ENCODE measurements around the gene CRACR2A. TPM values are rescaled to one million over a fixed set of nuclear protein-coding genes. Genes with fewer than 3 reads are reported as not detected.

CRACR2A gene
- total and polyA plus RNA-seq, 4 donors = 1.2 to 2.1 (median 1.8) TPM

GRCh38 chr12:3713947-3714346 lies 39.0 kb downstream of the CRACR2A start:
- no peaks in the 10 kb centered on the region for H3K36me3 ChIP-seq (ENCODE audit: control insufficient read depth, insufficient read depth, low read length)
- H3K9me3 ChIP-seq (ENCODE audit: control insufficient read depth, insufficient read depth, low read length) = no peaks in the 10 kb centered on the region
- H3K27ac ChIP-seq (ENCODE audit: low read depth, low read length) = no peak overlapping the region
- no peak for DNase-seq (ENCODE audit: low read depth in 4 of 6, low spot score in 6 of 6)
- WGBS (ENCODE audit: insufficient coverage) = 100% methylated on average over 1 of the region's 2 CpGs
- H3K4me1 ChIP-seq (ENCODE audit: control insufficient read depth, insufficient read depth, low read length) = no peaks in the 10 kb centered on the region
- no peak overlapping the region for H3K4me3 ChIP-seq (ENCODE audit: low read depth, low read length)
- H3K27me3 ChIP-seq (ENCODE audit: control insufficient read depth, insufficient read depth, low read length) = no peaks in the 10 kb centered on the region

- no peak for DNase-seq (ENCODE audit: low read depth in 4 of 6, low spot score in 6 of 6)
- no peak overlapping the region for H3K4me3 ChIP-seq (ENCODE audit: low read depth, low read length)
- 60% methylated on average over 3 of the region's 4 CpGs for WGBS (ENCODE audit: insufficient coverage)
- H3K27ac ChIP-seq (ENCODE audit: low read depth, low read length) = no peak overlapping the region
- no peaks in the 10 kb centered on the region for H3K27me3 ChIP-seq (ENCODE audit: control insufficient read depth, insufficient read depth, low read length)
- H3K9me3 ChIP-seq (ENCODE audit: control insufficient read depth, insufficient read depth, low read length) = no peaks in the 10 kb centered on the region
- no peaks in the 10 kb centered on the region for H3K36me3 ChIP-seq (ENCODE audit: control insufficient read depth, insufficient read depth, low read length)
- H3K4me1 ChIP-seq (ENCODE audit: control insufficient read depth, insufficient read depth, low read length) = no peaks in the 10 kb centered on the region
These were observed 39.4 kb downstream of the CRACR2A start for GRCh38 chr12:3713483-3713882.

GRCh38 chr12:3712209-3712992 lies 40.5 kb downstream of the CRACR2A start:
- Histone ChIP-seq H3K27ac (ENCODE audit: low read depth, low read length) (no peak overlapping the region), H3K4me3 (ENCODE audit: low read depth, low read length) (no peak overlapping the region), H3K4me1 (ENCODE audit: control insufficient read depth, insufficient read depth, low read length) (no peaks in the 10 kb centered on the region), H3K27me3 (ENCODE audit: control insufficient read depth, insufficient read depth, low read length) (no peaks in the 10 kb centered on the region), H3K36me3 (ENCODE audit: control insufficient read depth, insufficient read depth, low read length) (no peaks in the 10 kb centered on the region), H3K9me3 (ENCODE audit: control insufficient read depth, insufficient read depth, low read length) (no peaks in the 10 kb centered on the region)
- WGBS (ENCODE audit: insufficient coverage) = 43% methylated on average over 1 of the region's 3 CpGs
- DNase-seq (ENCODE audit: low read depth in 4 of 6, low spot score in 6 of 6) = no peak

GRCh38 chr12:3705354-3705675 lies 47.6 kb downstream of the CRACR2A start:
- Histone ChIP-seq H3K4me3 (ENCODE audit: low read depth, low read length) (no peak overlapping the region), H3K9me3 (ENCODE audit: control insufficient read depth, insufficient read depth, low read length) (peaks cover 2% of the 10 kb centered on the region), H3K27ac (ENCODE audit: low read depth, low read length) (no peak overlapping the region), H3K27me3 (ENCODE audit: control insufficient read depth, insufficient read depth, low read length) (no peaks in the 10 kb centered on the region), H3K4me1 (ENCODE audit: control insufficient read depth, insufficient read depth, low read length) (no peaks in the 10 kb centered on the region), H3K36me3 (ENCODE audit: control insufficient read depth, insufficient read depth, low read length) (no peaks in the 10 kb centered on the region)
- DNase-seq (ENCODE audit: low read depth in 4 of 6, low spot score in 6 of 6) = no peak
- WGBS (ENCODE audit: insufficient coverage) = 94% methylated on average over 4 of the region's 4 CpGs

- Histone ChIP-seq H3K27ac (ENCODE audit: low read depth, low read length) (peak overlapping the region; percentile 40), H3K4me3 (ENCODE audit: low read depth, low read length) (no peak overlapping the region), H3K36me3 (ENCODE audit: control insufficient read depth, insufficient read depth, low read length) (no peaks in the 10 kb centered on the region), H3K27me3 (ENCODE audit: control insufficient read depth, insufficient read depth, low read length) (no peaks in the 10 kb centered on the region), H3K9me3 (ENCODE audit: control insufficient read depth, insufficient read depth, low read length) (peaks cover 2% of the 10 kb centered on the region), H3K4me1 (ENCODE audit: control insufficient read depth, insufficient read depth, low read length) (no peaks in the 10 kb centered on the region)
- 50% methylated on average over 3 of the region's 4 CpGs for WGBS (ENCODE audit: insufficient coverage)
- DNase-seq (ENCODE audit: low read depth in 4 of 6, low spot score in 6 of 6) = peak in 1 of 6 donors; percentile 40
These were observed 48.2 kb downstream of the CRACR2A start for GRCh38 chr12:3704512-3705353.

GRCh38 chr12:3700861-3701260 lies 52.0 kb downstream of the CRACR2A start:
- H3K4me3 ChIP-seq (ENCODE audit: low read depth, low read length) = no peak overlapping the region
- no CpG with 5 or more reads among the region's 1 CpG for WGBS (ENCODE audit: insufficient coverage)
- H3K27ac ChIP-seq (ENCODE audit: low read depth, low read length) = no peak overlapping the region
- peaks cover 2% of the 10 kb centered on the region for H3K9me3 ChIP-seq (ENCODE audit: control insufficient read depth, insufficient read depth, low read length)
- no peak for DNase-seq (ENCODE audit: low read depth in 4 of 6, low spot score in 6 of 6)
- H3K36me3 ChIP-seq (ENCODE audit: control insufficient read depth, insufficient read depth, low read length) = no peaks in the 10 kb centered on the region
- peaks cover 5% of the 10 kb centered on the region for H3K4me1 ChIP-seq (ENCODE audit: control insufficient read depth, insufficient read depth, low read length)
- H3K27me3 ChIP-seq (ENCODE audit: control insufficient read depth, insufficient read depth, low read length) = no peaks in the 10 kb centered on the region

GRCh38 chr12:3698218-3698974 lies 54.5 kb downstream of the CRACR2A start:
- Histone ChIP-seq H3K27me3 (ENCODE audit: control insufficient read depth, insufficient read depth, low read length) (no peaks in the 10 kb centered on the region), H3K36me3 (ENCODE audit: control insufficient read depth, insufficient read depth, low read length) (no peaks in the 10 kb centered on the region), H3K4me1 (ENCODE audit: control insufficient read depth, insufficient read depth, low read length) (peaks cover 5% of the 10 kb centered on the region), H3K4me3 (ENCODE audit: low read depth, low read length) (no peak overlapping the region), H3K27ac (ENCODE audit: low read depth, low read length) (peak overlapping the region; percentile 64), H3K9me3 (ENCODE audit: control insufficient read depth, insufficient read depth, low read length) (peaks cover 1% of the 10 kb centered on the region)
- peak in 1 of 6 donors; percentile 59 for DNase-seq (ENCODE audit: low read depth in 4 of 6, low spot score in 6 of 6)
- 42% methylated on average over 6 of the region's 7 CpGs for WGBS (ENCODE audit: insufficient coverage)

- DNase-seq (ENCODE audit: low read depth in 4 of 6, low spot score in 6 of 6) = no peak
- Histone ChIP-seq H3K4me1 (ENCODE audit: control insufficient read depth, insufficient read depth, low read length) (peaks cover 5% of the 10 kb centered on the region), H3K36me3 (ENCODE audit: control insufficient read depth, insufficient read depth, low read length) (no peaks in the 10 kb centered on the region), H3K9me3 (ENCODE audit: control insufficient read depth, insufficient read depth, low read length) (no peaks in the 10 kb centered on the region), H3K4me3 (ENCODE audit: low read depth, low read length) (no peak overlapping the region), H3K27ac (ENCODE audit: low read depth, low read length) (no peak overlapping the region), H3K27me3 (ENCODE audit: control insufficient read depth, insufficient read depth, low read length) (no peaks in the 10 kb centered on the region)
- 93% methylated on average over 4 of the region's 5 CpGs for WGBS (ENCODE audit: insufficient coverage)
These were observed 55.5 kb downstream of the CRACR2A start for GRCh38 chr12:3697311-3697870.

- H3K4me1 ChIP-seq (ENCODE audit: control insufficient read depth, insufficient read depth, low read length) = peaks cover 5% of the 10 kb centered on the region
- H3K36me3 ChIP-seq (ENCODE audit: control insufficient read depth, insufficient read depth, low read length) = no peaks in the 10 kb centered on the region
- no peak overlapping the region for H3K27ac ChIP-seq (ENCODE audit: low read depth, low read length)
- WGBS (ENCODE audit: insufficient coverage) = 100% methylated on average over 2 of the region's 4 CpGs
- H3K27me3 ChIP-seq (ENCODE audit: control insufficient read depth, insufficient read depth, low read length) = no peaks in the 10 kb centered on the region
- peaks cover 6% of the 10 kb centered on the region for H3K9me3 ChIP-seq (ENCODE audit: control insufficient read depth, insufficient read depth, low read length)
- H3K4me3 ChIP-seq (ENCODE audit: low read depth, low read length) = no peak overlapping the region
- no peak for DNase-seq (ENCODE audit: low read depth in 4 of 6, low spot score in 6 of 6)
These were observed 58.2 kb downstream of the CRACR2A start for GRCh38 chr12:3694673-3695072.
